RPMI8226 (cell line): ENCODE measurements around the gene FRRS1L.

Source experiments
- DNase-seq: peaks from one replicate; pipeline ENCODE4 v3.0.0-alpha.2; 2015

FRRS1L gene

GRCh38 chr9:109100543-109101201 is 66.4 kb downstream of the FRRS1L start:
- no peak for DNase-seq

- no peak for DNase-seq
These were observed 68.1 kb downstream of the FRRS1L start for GRCh38 chr9:109098960-109099308.

DNA sequence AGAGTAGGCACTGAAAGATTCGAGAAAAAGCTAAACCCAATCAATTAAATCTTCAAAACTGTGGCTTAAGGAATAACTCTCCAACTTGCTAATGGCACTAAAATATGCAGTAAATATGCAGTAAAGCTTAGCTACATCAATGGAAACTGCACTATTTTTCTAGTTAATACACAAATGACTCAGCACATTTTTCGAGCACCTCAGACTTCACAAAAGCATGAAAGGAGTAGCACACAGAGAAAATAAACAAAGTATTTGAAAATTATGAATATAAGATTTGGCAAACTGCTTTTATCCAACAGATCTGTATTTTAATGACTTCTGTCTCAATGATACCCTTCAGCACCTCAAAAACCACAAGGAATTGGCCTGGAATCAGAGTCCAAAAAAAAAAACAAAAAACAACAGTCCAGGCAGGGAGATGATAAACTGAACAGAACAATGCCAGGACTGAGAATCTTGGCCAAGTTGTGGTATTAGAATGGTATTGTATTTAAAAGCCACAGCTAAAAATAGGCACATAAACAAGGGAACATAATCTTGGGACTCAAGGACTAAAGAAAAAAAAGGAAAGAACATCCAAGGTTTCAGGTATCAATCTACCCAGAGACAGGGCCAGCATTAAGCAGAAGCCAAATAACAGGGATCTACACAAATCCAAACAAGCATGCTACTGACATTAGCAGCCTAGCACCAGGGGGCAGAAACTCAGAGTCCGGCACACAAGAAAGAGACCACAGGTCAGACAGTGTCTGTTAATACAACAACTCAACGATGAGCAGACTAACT is 68.7 kb downstream of the FRRS1L start:
- no peak for DNase-seq

DNA sequence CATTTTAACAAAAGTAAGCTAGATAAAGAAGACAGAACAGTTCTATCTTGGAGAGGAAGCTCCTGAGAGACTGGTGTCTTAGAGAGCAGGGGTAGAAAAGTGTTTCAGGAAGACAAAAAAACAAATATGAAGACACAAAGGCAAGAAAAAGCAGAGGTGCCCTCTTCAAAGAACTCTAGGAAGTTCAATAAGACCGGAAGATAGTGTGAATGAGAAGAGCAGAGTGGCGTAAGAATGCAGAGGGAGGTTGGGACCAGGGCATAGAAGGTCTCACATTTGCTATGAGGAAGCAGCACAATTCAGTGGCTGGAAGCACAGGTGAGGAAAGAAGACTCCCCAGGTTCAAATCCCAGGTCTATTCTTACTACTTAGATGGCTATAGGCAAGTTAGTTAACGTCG is 69.9 kb downstream of the FRRS1L start:
- no peak for DNase-seq

DNA sequence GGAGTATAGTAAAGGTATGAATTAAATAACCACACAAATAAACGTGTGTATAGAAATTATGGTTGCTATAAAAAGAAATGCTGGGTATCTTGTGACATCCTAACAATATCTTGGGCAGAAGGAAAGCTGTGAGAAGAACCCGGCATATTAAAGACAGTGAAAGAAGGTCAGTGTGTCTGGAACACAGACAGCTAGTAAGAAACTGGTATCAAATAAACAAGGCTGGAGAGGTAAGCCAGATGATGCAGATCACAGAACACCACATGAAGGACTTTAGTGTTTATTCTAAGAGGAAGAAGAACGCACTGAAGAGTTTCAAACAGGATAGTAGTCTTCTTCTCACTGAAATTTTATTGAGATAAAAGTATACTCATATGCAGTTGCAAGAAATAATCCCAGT is 71.7 kb downstream of the FRRS1L start:
- DNase-seq: no peak

DNA sequence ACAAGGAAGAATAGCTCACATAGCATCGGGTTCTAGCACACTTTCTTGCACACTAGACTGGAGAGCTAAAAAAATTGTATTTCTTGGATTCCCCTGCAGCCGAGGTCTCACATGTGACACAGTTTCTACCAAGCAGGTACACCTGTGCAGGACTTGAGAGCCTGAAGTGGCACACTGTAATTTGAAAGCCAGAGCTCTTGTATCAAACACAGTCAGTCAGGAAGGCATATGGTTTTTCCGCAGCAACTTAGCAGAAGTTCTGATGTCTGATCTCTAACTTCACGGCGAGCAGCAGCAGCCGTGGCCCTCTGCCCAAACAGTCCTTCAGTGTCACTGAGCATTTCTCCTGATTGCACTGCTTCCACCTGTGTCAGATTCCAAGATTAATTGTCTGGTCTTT is 72.8 kb downstream of the FRRS1L start:
- no peak for DNase-seq

- DNase-seq: no peak
These were observed 74.5 kb downstream of the FRRS1L start for GRCh38 chr9:109092587-109092986.

DNA sequence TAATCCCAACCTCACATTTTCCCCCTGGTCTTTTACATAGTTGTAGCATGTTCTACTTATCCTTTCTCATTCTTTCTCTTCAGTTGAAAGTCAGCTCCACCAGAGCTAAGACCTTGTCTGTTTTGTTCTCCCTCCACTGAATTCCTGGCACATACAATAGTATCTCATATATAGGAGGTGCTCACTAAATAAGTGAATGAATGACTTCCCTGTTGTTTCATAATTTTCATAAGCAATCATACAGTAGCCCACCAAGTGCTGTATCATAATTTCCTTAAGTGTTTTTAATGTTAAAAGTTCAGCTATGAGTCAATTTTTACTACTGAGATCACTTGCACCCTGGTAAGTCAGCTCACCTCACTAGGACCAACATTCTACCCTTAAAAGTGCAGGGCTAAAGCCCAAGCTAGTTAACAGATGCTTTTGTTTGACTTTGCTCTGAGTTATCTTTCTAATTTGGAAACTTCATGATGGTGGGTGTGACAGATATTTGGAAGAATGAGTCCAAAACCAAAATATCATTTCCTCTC is 74.9 kb downstream of the FRRS1L start:
- DNase-seq: no peak

DNA sequence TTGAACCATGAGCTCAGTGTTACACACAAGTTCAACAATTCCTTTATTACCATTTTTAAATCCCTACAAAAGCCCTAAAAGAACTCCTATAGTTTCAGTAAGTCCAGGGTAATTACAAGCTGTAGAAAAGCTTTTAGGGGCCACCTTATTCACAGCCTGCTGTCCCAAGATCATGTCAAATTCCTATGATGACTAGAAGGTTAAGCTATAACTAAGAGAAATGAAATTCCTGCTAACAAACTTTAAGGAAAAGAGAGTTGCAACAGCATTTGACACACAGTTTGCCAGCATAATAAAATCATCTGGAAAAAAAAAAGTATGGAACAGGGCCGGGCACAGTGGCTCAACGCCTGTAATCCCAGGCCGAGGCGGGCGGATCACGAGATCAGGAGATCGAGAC is 78.8 kb downstream of the FRRS1L start:
- DNase-seq: no peak

DNA sequence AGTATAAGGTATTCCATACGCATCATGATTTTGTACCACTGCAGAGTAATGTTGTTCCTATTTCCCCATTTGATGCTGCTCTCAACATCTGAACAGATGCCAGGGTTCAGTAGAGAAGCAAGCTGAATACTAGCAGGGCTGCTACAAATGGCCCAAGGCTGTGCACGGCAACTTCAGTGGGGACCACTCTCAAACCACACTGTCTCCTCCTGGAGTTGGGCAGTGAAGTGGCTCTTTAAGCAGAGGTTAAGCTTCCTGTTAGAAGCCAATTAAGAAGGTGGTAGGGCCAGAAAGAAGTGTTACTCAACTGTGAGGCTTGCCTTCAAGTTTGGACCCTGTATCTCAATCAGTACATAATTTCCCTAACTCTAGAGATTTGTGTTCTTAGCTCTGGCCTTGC is 79.3 kb downstream of the FRRS1L start:
- DNase-seq: no peak

DNA sequence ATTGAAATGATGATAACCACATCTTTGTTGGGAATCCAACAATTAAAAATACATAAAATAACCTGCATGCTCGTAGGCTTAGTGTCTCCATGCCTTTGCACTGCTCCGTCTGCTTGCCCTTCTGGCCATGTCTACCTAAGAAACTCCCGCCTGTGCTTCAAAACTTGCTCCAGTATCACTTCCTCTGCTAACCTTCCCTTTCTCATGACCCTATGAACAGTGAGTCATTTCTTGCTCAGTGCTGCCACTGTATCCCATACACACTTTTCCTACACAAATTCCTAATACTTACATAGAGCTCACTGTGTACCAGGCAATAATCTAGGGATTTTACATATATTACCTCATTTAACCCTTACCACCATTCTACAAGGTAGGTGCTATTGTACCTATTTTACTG is 80.8 kb downstream of the FRRS1L start:
- DNase-seq: no peak

- DNase-seq: no peak
These were observed 81.5 kb downstream of the FRRS1L start for GRCh38 chr9:109085510-109085909.

DNA sequence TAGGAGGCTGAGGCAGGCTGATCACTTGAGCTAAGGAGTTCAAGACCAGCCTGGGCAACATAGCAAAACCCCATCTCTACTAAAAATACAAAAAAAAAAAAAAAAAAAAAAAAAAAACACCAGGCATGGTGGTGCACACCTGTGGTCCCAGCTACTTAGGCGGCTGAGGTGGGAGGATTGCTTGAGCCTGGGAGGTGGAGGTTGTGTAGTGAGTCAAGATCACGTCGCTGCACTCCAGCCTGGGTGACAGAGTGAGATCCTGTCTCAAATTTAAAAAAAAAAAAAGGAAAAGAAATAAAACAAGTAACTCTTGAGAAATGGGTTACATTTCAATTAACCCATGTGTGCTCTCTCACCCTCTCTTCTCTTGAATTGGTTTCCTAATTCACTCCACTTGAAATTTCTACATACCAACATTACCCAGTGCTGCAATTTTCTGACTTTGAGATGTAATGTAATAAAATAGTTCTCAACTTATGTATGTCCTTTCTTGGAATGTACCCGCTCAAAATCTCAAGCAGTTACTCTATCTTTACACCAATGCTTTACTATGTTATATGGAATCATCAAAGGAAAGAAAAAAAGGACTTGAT is 83.1 kb downstream of the FRRS1L start:
- no peak for DNase-seq

DNA sequence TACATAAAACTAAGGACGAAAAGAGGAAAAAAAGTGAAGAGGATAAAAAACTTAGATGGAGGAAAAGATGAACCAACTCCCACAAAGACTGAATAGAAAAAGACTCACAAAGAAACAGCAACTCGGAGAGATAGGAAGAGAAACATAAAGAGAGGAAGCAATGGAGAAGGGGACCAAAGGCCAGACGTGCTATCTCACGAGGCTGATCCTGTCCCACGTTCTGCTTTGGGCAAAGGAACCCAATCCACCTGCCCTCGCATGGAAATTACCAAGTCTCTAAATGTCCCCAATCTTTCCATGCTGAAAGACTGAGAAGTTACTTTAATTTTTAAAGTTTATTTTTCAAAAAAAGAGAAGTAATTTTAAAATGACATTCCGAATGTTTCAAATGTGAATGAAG is 83.9 kb downstream of the FRRS1L start:
- DNase-seq: no peak

DNA sequence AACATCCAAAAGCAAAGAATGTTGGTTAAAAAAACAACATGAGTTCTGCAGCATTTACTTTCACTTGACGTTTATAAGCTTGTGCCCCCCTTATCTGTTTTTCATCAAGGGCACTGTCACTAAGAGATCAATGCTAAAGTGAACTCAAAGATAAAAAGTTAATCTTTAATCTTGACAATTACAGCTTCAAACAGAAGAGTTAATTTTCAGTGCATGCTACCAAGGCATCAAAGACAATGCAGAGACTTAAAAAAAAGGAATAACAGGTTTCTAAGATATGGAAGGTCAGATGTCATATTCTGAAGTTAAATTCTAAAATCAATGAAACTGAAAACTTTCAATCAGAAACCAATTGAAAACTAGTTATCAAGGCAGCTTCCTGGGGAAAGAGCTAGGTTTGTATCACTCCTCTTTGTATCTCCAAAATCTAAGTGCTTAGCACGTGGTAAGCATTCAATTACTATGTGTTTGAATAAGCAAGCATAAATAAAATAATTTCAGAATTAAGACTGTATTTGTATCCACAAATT is 84.9 kb downstream of the FRRS1L start:
- DNase-seq: no peak
